DOHH2 (cell line): ENCODE measurements around the gene AFAP1L1.

Experiments
- EZH2phosphoT487 ChIP-seq: fragments of 200-600 bp; sonication (generic); IDR thresholded peaks from 2 replicates; pipeline ENCODE4 v1.6.1; 2017; ENCODE audit warnings: borderline replicate concordance, mild to moderate bottlenecking, antibody characterized with exemption, low read length, moderate library complexity, mixed read lengths
- TF ChIP-seq, protein P1 (sequence below): fragments of 200-600 bp; sonication (generic); IDR thresholded peaks from one replicate; pipeline ENCODE4 v1.5.1; 2014; ENCODE audit warnings: antibody characterized with exemption, mild to moderate bottlenecking, low read depth, low read length; ENCODE audit not compliant: poor library complexity, severe bottlenecking

DNA sequence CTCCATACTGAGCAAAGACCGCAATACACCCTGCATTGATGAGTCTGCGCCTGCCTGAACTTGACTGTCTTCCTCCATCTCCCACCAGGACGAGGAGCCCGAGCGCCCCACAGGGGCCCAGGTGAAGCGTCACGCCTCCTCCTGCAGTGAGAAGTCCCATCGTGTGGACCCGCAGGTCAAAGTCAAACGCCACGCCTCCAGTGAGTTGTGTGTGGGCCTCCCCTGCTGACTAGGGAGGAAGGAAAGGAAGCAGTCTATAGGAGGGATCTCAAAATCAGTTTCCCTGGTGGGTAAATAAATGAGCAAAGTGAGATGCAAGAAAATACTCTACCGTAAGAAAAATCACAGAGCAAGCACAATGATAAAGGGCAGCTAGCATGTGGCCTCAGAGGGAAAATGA, 50.9 kb downstream of the AFAP1L1 start:
- TF ChIP-seq, protein P1, sequence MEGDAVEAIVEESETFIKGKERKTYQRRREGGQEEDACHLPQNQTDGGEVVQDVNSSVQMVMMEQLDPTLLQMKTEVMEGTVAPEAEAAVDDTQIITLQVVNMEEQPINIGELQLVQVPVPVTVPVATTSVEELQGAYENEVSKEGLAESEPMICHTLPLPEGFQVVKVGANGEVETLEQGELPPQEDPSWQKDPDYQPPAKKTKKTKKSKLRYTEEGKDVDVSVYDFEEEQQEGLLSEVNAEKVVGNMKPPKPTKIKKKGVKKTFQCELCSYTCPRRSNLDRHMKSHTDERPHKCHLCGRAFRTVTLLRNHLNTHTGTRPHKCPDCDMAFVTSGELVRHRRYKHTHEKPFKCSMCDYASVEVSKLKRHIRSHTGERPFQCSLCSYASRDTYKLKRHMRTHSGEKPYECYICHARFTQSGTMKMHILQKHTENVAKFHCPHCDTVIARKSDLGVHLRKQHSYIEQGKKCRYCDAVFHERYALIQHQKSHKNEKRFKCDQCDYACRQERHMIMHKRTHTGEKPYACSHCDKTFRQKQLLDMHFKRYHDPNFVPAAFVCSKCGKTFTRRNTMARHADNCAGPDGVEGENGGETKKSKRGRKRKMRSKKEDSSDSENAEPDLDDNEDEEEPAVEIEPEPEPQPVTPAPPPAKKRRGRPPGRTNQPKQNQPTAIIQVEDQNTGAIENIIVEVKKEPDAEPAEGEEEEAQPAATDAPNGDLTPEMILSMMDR, result no peak
- no peak for TF ChIP-seq EZH2phosphoT487
